CMK (cell line): ENCODE measurements around the gene RASAL2.

Source experiments
- DNase-seq: peaks from one replicate; pipeline ENCODE4 v3.0.0-alpha.2; 2010; ENCODE audit warnings: low read depth

RASAL2 gene

DNA sequence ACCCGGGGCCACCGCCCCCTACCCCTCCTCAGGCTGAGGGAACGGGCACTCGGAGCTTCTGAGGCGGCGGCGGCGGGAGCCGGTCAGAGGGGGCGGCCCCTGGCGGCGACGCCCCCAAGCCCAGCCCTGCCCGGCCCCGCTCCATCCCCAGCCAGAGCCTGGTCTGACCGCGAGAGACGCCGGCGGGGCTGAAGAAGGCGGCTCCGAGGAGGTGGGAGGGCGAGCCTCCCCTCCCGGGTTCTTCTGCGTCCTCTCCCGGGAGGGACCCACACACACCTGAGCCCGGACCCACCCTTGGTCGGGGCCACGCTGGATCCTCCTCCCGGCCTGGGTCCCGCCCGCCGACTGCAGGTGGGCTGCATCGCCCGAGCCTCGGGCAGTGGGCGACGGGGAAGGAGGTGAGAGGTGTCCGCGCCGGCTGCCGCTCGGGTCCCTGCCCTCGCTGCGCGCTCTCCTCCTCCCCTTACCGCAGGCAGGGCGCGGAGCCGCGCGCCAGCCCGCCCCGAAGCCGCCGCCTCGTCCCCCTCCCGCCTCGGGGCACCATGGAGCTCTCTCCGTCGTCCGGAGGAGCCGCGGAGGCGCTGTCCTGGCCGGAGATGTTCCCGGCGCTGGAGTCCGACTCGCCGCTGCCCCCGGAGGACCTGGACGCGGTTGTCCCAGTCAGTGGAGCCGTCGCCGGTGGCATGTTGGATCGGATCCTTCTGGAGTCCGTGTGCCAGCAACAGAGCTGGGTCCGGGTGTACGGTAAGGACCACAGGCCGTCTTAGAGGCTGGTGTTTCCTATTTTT is at the start of gene RASAL2:
Gene RASAL2, plus strand, starts transcription at position 154 of the 788 bp plus-strand sequence. Its CDS starts 389 bp downstream, at position 543.
- DNase-seq = no peak

DNA sequence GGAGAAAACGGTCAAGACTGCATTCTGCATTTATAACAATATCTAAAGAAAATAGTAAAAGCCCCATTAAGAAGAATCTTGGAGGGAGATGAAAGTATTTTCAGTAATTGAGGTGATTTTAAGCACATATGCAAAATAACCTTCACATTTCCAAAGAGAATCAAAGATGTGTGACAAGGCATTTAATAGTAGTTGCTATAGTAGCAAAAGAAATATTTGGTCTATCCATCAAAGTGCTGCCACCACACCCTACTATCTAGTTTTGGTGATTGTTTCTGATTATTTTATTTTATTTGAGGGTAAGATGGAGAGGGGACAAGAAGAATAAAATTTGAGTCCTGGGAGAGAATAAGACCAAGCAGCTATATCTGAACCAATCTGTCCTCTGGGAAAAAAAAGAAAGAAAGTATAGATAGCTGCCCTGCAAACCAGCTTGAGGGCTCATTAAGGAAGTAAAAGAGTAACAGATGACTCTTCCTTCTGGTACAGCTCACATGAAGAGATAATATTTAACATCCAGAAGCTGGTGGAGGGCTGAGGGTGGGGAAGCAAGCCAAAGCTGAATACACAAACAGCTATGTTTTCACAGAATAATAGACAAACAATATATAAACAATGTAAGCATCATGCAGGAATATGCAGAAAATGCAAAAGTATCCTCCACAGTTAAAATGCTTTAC is 47.2 kb upstream of the RASAL2 start:
- DNase-seq = no peak

GRCh38 chr1:178047403-178048093 is 46.4 kb upstream of the RASAL2 start:
- no peak for DNase-seq

DNA sequence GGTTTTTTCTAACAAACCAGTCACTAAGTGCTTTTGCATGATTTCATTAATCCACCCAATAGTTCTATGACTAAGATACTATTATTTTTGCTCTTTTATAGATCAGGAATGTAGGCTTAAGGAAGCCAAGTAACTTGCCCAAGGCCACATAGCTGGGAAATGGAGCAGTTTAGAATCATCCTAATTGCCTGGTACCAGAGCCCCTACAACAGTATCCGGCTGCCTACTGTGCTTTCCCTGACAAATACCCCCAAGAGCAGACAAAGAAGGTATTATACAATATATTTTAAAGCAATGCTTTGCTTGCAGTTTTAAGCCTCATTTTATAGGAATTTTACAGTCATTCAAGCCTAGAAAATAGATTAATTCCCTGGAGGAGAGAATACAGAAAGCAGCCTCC is 45.5 kb upstream of the RASAL2 start:
- DNase-seq = no peak

DNA sequence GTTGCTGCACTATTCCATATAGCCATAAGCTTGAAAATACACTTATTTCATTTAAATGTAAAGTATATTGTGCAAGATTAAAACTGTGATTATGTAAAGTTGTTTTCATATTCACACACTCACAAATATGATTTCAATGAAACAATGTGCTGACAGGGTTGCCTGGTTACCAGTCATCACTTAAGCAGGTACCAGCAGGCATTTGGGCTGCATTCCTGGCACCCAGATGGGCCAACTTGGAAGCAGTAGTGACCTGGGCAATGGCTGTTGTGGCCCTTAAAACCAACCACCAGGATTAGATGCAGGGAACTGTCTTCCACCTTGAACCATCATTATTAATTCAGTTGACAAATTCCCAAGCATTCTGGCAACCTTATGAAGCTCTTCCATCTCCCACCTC is 45.0 kb upstream of the RASAL2 start:
- DNase-seq = no peak

DNA sequence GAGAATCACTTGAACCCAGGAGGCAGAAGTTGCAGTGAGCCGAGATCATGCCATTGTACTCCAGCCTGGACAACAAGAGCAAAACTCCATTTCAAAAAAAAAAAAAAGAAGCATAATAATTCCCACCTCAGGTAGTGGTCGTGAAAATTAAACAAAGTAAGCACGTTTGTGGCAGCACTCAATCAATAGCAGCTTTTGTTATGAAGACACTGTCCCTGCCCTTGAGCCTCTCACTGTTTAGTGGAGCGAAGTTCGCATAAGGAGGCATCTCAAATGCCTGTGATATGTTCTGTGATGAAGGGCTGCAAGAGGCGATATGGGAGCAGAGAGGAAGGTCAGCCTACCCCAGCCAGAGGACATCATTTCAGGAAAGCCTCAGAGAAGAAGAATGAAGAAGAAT is 43.8 kb upstream of the RASAL2 start:
- no peak for DNase-seq

DNA sequence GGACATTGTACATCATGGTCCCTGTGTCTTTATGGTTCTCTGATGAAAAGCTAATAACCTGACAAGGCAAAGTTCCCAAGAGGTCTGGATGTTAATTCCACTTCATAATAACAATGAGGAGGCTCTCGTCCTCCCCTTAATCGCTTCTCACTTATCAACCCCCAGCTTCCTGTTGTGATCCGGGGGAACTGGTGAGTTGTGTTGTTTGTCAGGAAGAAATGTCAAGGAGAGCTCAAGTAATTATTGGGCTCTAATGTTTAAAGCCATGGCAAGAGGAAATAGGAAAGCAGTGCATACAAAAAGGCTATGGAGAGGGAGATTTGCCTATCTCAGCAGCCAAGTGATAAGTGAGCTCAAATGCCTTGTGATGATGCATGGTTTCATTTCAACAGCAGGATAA is 42.8 kb upstream of the RASAL2 start:
- DNase-seq = no peak

DNA sequence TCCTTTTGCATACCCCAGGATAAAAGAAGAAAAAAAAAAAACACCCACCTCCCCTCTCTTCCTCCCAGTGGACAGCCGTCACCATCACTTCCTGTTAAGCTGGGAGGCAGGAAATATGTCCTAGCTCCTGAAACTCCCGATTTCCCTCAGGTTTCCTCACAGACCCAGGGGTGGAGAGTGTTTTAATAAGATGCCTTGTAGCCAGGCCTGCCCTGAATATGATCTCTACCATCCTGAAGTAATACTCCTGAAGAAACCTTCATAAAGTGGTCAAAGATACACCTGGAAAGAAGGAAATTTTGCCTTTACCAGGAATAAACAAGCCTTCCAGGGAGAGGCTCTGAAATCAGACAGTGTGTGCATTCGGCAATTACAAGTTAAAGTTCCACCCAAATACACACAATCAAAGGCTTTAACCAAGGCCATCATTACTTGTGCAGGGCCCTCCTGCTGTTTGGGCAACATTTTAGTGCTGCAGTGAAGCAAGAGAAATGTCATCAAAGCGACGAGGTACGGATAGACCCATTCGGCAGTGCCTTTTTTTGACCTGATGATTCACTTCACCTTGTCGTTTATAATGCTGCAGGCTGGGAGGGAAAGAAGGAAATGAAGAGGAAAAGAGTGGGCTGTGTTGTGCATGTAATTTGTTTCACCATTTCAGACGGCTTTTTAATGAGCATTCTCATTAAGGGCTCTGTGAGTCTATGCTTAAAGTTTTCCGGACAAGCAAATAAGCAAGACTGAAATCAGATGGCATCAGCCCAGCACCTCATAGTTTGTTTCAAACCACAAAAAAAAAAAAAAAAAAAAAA is 41.0 kb upstream of the RASAL2 start:
- no peak for DNase-seq

DNA sequence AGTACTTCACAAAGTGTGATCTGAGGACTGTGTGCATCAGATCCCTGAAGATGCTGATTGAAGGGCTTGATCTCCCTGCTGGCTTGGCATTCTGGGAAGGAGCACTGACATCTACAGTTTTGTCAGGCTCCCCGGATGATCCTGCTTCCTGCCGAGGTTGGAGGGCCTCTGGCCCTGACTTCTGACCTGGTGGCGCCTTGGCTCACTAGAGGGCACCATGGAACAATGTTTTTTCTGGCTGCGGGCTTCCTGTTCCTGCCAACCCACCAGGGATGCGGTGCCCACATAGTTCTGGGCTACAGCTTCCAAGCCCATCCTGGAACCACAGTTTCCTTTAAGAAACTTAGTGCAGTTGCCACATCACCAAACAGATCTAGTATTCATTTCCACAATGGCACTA is 38.8 kb upstream of the RASAL2 start:
- DNase-seq = no peak

DNA sequence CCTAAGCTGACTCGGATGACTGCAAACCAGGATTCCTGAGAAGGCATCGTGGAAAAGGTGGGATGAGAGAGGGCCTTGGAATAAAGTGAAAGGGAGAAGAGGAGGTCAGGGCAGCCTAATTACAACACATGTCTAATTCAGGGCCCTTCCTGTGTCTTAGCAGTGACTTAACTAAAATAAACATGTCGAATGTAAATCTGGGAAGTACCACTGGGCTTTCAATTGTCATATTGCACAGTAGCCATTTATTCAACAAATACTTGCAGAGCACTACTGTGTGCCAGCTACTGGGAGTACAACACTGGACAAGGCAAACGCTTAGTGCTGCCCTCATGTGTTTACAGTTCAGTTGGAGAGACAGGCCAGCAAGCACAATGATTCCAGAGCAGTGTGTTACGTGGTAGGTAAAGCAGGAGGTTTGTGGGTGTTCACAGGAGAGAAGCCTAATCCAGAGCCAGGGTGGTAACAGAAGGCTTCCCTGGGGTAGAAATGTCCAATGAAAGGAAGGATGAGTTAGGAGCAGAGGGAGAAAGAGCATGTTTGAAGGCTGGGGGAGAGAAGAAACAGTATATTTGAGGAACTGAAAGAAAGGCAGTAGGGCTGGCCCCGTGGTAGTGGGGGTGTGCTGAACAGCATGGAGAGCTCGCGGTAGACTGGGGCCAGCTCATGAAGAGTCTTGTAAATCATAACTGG is 38.0 kb upstream of the RASAL2 start:
- DNase-seq = no peak

DNA sequence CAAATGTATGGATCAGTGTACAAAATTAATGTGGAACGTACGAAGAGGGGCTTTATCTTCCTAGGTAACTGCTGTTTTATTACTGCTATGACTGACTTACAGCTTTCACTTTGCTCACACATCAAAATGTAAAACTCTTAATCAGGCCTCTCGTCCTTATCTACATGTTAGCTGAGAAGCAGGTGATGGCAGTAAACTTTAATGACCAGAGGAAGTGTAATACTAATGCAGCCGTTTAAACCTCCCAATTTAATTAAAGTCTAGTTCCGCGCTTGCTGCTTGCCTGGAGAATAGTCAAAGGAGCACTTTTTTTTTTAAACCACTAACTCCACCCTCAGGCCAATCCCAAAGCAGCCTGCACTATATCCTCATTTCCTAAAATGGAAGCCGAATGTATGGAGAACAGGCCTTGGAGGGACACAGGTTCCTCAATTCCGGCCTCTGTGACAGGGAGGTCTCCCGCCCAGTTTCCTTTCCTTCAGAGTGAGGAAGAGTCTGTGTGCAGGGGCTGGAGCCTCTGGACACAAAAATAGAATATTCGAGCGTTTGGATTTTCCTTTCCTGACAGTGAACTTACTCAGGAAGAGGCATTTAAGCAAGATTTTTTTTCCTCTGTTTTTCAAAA is 36.7 kb upstream of the RASAL2 start:
- DNase-seq = no peak

GRCh38 chr1:178057912-178058534 is 35.9 kb upstream of the RASAL2 start:
- DNase-seq = no peak

DNA sequence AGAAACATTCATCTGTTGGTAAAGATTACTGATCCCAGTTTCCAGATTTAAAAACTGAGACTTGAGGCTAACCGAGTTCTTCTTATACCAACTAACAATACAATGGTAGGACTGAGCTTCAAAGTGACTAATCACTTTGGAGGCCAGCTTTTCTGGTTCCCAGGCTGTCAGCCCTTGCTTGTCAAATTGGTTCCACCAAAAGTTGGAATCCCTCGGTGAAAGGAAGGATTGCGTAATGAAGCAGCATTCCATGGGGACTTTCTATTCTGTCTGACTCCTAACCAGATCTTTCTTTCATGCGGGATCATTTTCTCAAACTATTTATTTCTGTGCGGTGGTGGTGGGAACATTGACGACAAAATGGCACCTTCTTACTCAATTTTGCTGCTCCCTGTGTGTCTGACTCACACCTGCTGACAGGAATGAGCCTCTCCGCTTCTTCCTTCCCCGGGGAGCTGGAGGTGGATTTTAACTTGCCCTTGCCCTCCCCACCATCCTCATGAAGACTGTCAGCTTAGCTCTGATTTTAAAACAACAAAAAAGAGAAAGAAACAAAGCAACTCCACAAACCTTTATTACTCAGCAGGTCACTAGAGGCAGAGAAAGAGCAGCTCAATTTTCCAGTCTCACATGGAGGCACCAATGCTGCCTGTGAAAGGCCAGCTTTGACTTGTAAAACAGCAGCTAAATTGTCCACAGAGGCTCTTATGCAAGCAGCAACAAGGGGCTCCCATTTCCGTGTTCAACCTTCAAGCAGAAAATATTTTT is 32.9 kb upstream of the RASAL2 start:
- DNase-seq = no peak

DNA sequence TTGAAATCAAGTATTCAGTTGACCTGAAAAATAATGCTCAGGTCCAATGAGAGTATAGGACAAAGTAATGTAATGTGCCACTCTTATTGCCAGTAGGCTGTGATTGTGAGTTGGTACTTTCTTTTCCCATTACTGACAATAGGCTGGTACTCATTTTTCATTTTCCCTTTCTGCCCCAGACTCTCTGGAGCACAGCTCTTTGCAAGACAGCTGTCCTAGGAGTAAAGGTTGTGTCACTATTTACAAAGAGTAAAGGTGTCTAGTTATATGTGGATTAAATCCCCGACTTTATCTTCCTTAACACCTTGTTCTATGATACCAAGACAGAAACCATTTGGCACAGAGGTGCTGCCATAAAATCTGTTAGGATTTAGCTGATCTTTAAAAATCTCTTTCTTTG is 32.3 kb upstream of the RASAL2 start:
- DNase-seq = no peak

DNA sequence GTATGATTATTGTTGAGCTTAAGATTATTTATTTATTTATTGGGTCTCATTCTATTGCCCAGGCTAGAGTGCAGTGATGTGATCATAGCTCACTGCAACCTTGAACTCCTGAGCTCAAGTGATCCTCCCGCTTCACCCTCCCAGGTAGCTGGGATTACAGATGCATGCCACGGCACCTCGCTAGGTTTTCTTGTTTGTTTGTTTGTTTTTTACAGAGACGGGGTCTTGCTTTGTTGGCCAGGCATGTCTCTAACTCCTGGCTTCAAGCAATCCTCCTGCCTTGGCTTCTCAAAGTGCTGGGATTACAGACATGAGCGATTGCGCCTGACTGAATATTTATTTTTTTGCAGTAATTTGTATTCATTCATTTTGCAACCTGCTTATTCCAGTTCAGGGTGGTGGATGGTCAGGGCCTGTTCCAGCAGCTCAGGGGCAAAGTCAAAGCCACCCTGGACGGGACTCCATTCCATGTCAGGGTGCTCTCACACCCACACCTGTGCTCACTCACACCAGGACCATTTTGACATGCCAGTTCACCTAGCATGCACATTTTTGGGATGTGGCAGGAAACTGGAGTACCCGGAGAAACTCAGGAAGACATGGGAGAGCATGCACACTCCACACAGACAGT is 29.6 kb upstream of the RASAL2 start:
- DNase-seq = no peak

DNA sequence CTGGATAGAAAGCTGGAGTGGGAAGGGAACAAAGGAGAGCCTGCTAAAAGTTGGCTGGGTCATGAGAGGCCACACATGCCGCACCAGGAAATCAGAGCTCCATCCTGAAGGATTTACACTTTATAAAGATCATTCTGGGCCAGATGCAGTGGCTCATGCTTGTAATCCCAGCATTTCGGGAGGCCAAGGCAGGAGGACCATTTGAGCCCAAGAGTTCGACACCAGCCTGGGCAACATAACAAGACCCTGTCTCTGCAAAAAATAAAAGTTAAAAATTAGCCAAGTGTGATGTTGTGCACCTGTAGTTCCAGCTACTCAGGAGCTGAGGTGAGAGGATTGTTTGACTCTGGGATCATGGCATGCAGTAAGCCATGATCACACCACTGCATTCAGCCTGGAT is 28.7 kb upstream of the RASAL2 start:
- DNase-seq = no peak

DNA sequence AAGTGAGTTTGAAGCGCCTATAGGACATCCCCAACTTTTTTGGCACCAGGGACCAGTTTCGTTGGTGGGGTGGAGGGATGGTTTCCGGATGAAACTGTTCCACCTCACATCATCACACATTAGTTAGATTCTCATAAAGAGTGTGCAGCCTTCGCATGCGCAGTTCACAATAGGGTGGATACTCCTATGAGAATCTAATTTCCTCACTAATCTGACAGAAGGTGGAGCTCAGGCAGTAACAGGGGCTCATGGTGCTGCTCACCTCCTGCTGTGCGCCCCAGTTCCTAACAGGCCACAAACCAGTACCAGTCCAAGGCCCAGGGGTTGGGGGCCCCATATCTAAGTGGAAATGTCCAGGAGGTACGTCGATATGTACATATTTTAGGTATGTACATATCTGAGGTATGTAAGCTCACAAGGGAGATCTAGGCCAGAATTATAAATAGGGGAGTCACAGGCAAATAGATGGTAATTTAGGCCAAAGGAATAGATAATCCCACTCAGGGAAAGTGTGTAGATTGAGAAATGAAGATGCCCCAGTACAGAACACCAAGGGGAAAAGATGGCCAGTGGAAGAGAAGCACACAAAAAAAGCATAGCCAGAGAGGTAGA is 27.5 kb upstream of the RASAL2 start:
- no peak for DNase-seq

DNA sequence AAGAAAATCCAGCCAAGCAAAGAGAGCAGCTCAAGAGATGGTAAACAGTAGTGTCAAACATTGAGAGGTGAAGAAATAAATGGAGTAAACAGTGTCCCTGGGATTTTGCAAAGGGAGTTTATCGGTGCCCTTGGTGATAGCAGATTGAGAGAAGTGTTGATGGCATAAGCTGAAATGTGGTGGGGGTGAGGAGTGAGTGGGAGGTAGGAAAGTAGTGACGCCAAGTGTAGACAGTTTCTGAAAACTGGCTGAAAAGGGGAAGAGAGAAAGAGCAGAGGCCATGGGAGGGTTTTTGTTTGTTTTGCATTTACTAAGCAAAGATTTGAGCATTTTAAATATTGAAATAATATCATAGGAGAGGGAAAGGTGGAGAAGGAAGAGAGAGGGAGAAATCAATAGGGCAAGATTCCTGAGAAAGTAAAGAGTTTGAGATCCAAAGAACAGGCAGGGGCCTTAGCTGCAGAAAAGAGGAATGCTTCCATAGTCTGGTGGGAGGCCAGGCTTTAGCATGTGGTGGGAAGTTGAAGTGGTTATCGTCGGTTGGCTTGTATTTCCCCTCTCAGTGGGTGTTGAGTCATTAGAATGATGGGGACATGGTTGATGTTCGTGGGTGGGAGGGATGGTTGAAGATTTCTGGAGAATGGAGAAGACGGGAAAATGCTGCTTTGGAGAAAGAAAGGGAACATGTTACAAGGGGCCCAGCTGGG is 26.8 kb upstream of the RASAL2 start:
- DNase-seq = no peak
